Measurements from ENCODE around the gene PDGFA. TPM values are rescaled to one million over a fixed set of nuclear protein-coding genes. Genes with fewer than 3 reads are reported as not detected.
A peak's percentile ranks its signal among the peaks of the same experiment; 100 is the strongest.

Gene PDGFA
- total RNA-seq, 1 donor from 2014 or later, result 9.8 TPM

GRCh38 chr7:498678-499641 lies 20.7 kb downstream of the PDGFA start:
- Histone ChIP-seq H3K4me3 (no peak overlapping the region), H3K36me3 (no peaks in the 10 kb centered on the region), H4K20me1 (ENCODE audit: low read depth) (no peaks in the 10 kb centered on the region), H3K9me3 (ENCODE audit: low read depth) (no peaks in the 10 kb centered on the region), H3K9ac (no peak overlapping the region), H3K4me1 (no peaks in the 10 kb centered on the region), H2AFZ (replicated peaks) (no peak overlapping the region), H3K4me2 (no peak overlapping the region), H3F3A (ENCODE audit: low read depth) (no peaks in the 10 kb centered on the region), H3K79me2 (ENCODE audit: low read depth) (no peaks in the 10 kb centered on the region), H3K27me3 (no peaks in the 10 kb centered on the region), H3K27ac (no peak overlapping the region)
- Mint-ChIP-seq H3K4me3 (no peak overlapping the region), H3K36me3 (no peaks in the 10 kb centered on the region), H3K27ac (no peak overlapping the region), H3K4me1 (peaks cover 20% of the 10 kb centered on the region), H3K9me3 (no peaks in the 10 kb centered on the region), H3K27me3 (ENCODE audit: insufficient read depth, low read depth) (peaks cover 2% of the 10 kb centered on the region)
- TF ChIP-seq CTCF (IDR thresholded peaks at IDR 0.05), result no peak
- no peak for TF ChIP-seq EZH2 (IDR thresholded peaks at IDR 0.05)
- no peak for TF ChIP-seq EZH2phosphoT487 (IDR thresholded peaks at IDR 0.05)
- no peak for DNase-seq (ENCODE audit: low spot score)

DNA sequence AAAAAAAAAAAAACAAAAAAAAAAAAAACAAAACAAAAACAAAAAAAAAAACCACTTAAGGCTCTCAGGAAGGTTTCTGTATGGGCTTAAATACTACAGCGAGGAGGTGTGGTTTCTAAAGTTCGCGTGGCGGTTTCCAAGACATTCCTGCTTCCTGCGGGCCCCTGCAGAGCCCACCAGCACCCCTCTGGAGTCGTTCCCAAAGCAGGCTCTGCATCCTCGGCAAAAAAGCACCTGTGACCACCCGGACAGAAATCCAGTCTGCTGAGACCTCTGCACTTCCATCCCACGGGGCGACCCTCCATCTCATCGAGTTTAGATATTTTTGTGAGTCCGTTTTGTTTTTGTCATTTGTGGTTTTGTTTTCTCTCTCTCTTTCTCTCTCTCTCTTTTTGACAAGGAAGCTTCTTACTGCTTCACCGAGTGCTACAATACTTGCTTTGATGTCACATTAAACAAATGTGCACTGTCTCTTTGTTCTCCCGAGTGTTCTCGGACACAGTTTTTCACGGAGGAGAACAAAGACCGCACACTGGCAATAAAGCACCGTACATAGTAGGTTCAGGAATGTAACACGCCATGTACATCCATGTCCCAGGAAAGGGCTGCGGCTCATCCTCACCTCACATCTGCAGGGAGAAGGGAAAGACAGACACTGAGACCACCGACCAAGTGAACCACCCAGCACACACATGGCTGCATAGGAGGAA lies 21.5 kb downstream of the PDGFA start:
- Mint-ChIP-seq H3K4me3 (peak overlapping the region; percentile 25), H3K9me3 (peaks cover 2% of the 10 kb centered on the region), H3K27me3 (ENCODE audit: insufficient read depth, low read depth) (peaks cover 2% of the 10 kb centered on the region), H3K27ac (peak overlapping the region; percentile 76), H3K4me1 (peaks cover 20% of the 10 kb centered on the region), H3K36me3 (no peaks in the 10 kb centered on the region)
- Histone ChIP-seq H3K9ac (no peak overlapping the region), H3K27me3 (no peaks in the 10 kb centered on the region), H3F3A (ENCODE audit: low read depth) (no peaks in the 10 kb centered on the region), H3K4me1 (no peaks in the 10 kb centered on the region), H3K4me2 (no peak overlapping the region), H3K27ac (no peak overlapping the region), H2AFZ (replicated peaks) (no peak overlapping the region), H4K20me1 (ENCODE audit: low read depth) (no peaks in the 10 kb centered on the region), H3K9me3 (ENCODE audit: low read depth) (no peaks in the 10 kb centered on the region), H3K79me2 (ENCODE audit: low read depth) (no peaks in the 10 kb centered on the region), H3K36me3 (no peaks in the 10 kb centered on the region), H3K4me3 (no peak overlapping the region)
- TF ChIP-seq EZH2phosphoT487 (IDR thresholded peaks at IDR 0.05) (no peak), EZH2 (IDR thresholded peaks at IDR 0.05) (no peak), CTCF (IDR thresholded peaks at IDR 0.05) (no peak)
- no peak for DNase-seq (ENCODE audit: low spot score)

- Mint-ChIP-seq H3K27ac (no peak overlapping the region), H3K9me3 (peaks cover 2% of the 10 kb centered on the region), H3K4me3 (no peak overlapping the region), H3K27me3 (ENCODE audit: insufficient read depth, low read depth) (peaks cover 2% of the 10 kb centered on the region), H3K36me3 (no peaks in the 10 kb centered on the region), H3K4me1 (peaks cover 16% of the 10 kb centered on the region)
- TF ChIP-seq EZH2phosphoT487 (IDR thresholded peaks at IDR 0.05), result no peak
- TF ChIP-seq EZH2 (IDR thresholded peaks at IDR 0.05), result no peak
- TF ChIP-seq CTCF (IDR thresholded peaks at IDR 0.05), result no peak
- Histone ChIP-seq H3F3A (ENCODE audit: low read depth) (no peaks in the 10 kb centered on the region), H3K9me3 (ENCODE audit: low read depth) (no peaks in the 10 kb centered on the region), H3K27me3 (no peaks in the 10 kb centered on the region), H3K4me3 (no peak overlapping the region), H3K79me2 (ENCODE audit: low read depth) (no peaks in the 10 kb centered on the region), H4K20me1 (ENCODE audit: low read depth) (no peaks in the 10 kb centered on the region), H3K36me3 (no peaks in the 10 kb centered on the region), H3K4me1 (no peaks in the 10 kb centered on the region), H3K4me2 (no peak overlapping the region), H3K9ac (no peak overlapping the region), H2AFZ (replicated peaks) (no peak overlapping the region), H3K27ac (no peak overlapping the region)
- DNase-seq (ENCODE audit: low spot score), result no peak
These were observed 22.3 kb downstream of the PDGFA start for GRCh38 chr7:497346-497745.
